Activated CD4-positive, alpha-beta T cell treated with anti-CD3 and anti-CD28 coated beads, Interleukin-2, amount 50 U/mL, for 24 hours (primary cell): ENCODE results near the gene AGTPBP1.

ENCODE experiments used
- DNase-seq, 2 donors: peaks; one replicate each; pipeline ENCODE4 v3.0.0-alpha.2; 2020; ENCODE audit warnings: low read depth in 1 of 2, low spot score in 1 of 2

AGTPBP1 gene

GRCh38 chr9:85547599-85547998, 194.2 kb downstream of the AGTPBP1 start:
- DNase-seq: no peak

GRCh38 chr9:85543196-85543595, 198.6 kb downstream of the AGTPBP1 start:
- no peak for DNase-seq

GRCh38 chr9:85541876-85542275, 199.9 kb downstream of the AGTPBP1 start:
- no peak for DNase-seq

- DNase-seq: no peak
Observed at GRCh38 chr9:85536514-85536913, 205.2 kb downstream of the AGTPBP1 start.

GRCh38 chr9:85536076-85536475, 205.7 kb downstream of the AGTPBP1 start:
- DNase-seq: no peak

GRCh38 chr9:85534340-85534739, 207.4 kb downstream of the AGTPBP1 start:
- no peak for DNase-seq

GRCh38 chr9:85533538-85533937, 208.2 kb downstream of the AGTPBP1 start:
- DNase-seq: no peak

- DNase-seq: no peak
Observed at GRCh38 chr9:85530721-85531120, 211.0 kb downstream of the AGTPBP1 start.

- no peak for DNase-seq
Observed at GRCh38 chr9:85528607-85529006, 213.1 kb downstream of the AGTPBP1 start.

- no peak for DNase-seq
Observed at GRCh38 chr9:85528142-85528541, 213.6 kb downstream of the AGTPBP1 start.

GRCh38 chr9:85527331-85528020, 214.3 kb downstream of the AGTPBP1 start:
- no peak for DNase-seq

GRCh38 chr9:85524531-85524930, 217.2 kb downstream of the AGTPBP1 start:
- no peak for DNase-seq

- no peak for DNase-seq
Observed at GRCh38 chr9:85523202-85523601, 218.6 kb downstream of the AGTPBP1 start.

GRCh38 chr9:85522459-85523092, 219.2 kb downstream of the AGTPBP1 start:
- no peak for DNase-seq

GRCh38 chr9:85521371-85522197, 220.2 kb downstream of the AGTPBP1 start:
- no peak for DNase-seq

GRCh38 chr9:85516976-85517637, 224.6 kb downstream of the AGTPBP1 start:
- no peak for DNase-seq

GRCh38 chr9:85516455-85516854, 225.3 kb downstream of the AGTPBP1 start:
- no peak for DNase-seq

- no peak for DNase-seq
Observed at GRCh38 chr9:85515021-85515420, 226.7 kb downstream of the AGTPBP1 start.

GRCh38 chr9:85514256-85514655, 227.5 kb downstream of the AGTPBP1 start:
- no peak for DNase-seq

GRCh38 chr9:85511746-85512145, 230.0 kb downstream of the AGTPBP1 start:
- DNase-seq: no peak

- DNase-seq: no peak
Observed at GRCh38 chr9:85510830-85511504, 230.8 kb downstream of the AGTPBP1 start.
